GM12878 (cell line): ENCODE measurements around the gene TRIM32. TPM values are rescaled to one million over a fixed set of nuclear protein-coding genes. Genes with fewer than 3 reads are reported as not detected.

ENCODE experiments used
- ATAC-seq: fragments of 200-7000 bp; cut with Tn5 transposase; 3 replicates; pipeline ENCODE4 v1.9.1; 2020; ENCODE audit warnings: mild to moderate bottlenecking, moderate library complexity
- BruUV-seq: library from RNA; stranded (reverse); fragments of 400-500 nt; replicated peaks from 2 replicates; lab custom pipeline; 2021; lab: Mats Ljungman, UMichigan
- CTCF ChIA-PET: fragments of 300-600 bp; sonication (Branson Sonifier 250); formaldehyde crosslinking; extraction: SDS; loops from one replicate; lab custom pipeline; 2021; ENCODE audit warnings: inconsistent platforms; lab: Yijun Ruan, JAX
- POLR2A ChIA-PET: fragments of 350-600 bp; formaldehyde crosslinking; extraction: SDS; loops from one replicate; lab custom pipeline; 2021; ENCODE audit warnings: inconsistent platforms; lab: Charles Lee
- RAD21 ChIA-PET: fragments of 300-600 bp; sonication (Branson Sonifier 250); formaldehyde crosslinking; loops from one replicate; lab custom pipeline; 2023; ENCODE audit warnings: antibody characterized with exemption; ENCODE audit not compliant: unreplicated experiment; lab: Charles Lee
- SMC1A ChIA-PET: fragments of 300-600 bp; sonication (Branson Sonifier 250); formaldehyde crosslinking; loops from one replicate; lab custom pipeline; 2023; ENCODE audit not compliant: unreplicated experiment, uncharacterized antibody; lab: Charles Lee
- DNase-seq: peaks from one replicate; pipeline ENCODE4 v3.0.0-alpha.2; 2011; ENCODE audit warnings: low read depth, low spot score
- FAIRE-seq: peaks from 3 replicates; lab custom pipeline; 2011; peaks lifted over from hg19 to GRCh38; lab: Jason Lieb, UNC
- H2AFZ ChIP-seq: 2 replicates; pipeline ENCODE4 v1.6.0; 2011; ENCODE audit warnings: low read depth, low read length, control low read depth; ENCODE audit not compliant: control insufficient read depth
- H3K27ac ChIP-seq: 2 replicates; pipeline ENCODE4 v1.5.1; 2011; ENCODE audit warnings: control low read depth; ENCODE audit not compliant: control insufficient read depth, insufficient read depth
- H3K27me3 ChIP-seq, 2 experiments: replicated peaks in 1 of 2; 2 replicates each; pipeline versions ENCODE4 v1.6.0 to v1.6.1; 2011; ENCODE audit warnings: low read length in 1 of 2; ENCODE audit not compliant: control insufficient read depth in 2 of 2, insufficient read depth in 2 of 2
- H3K36me3 ChIP-seq, 2 experiments: 2 replicates each; pipeline ENCODE4 v1.5.1; 2011; ENCODE audit warnings: low read length in 1 of 2; ENCODE audit not compliant: control insufficient read depth in 2 of 2, insufficient read depth in 2 of 2
- H3K4me1 ChIP-seq: 2 replicates; pipeline ENCODE4 v1.6.1; 2011; ENCODE audit warnings: mild to moderate bottlenecking, low read length, moderate library complexity, mixed read lengths; ENCODE audit not compliant: control insufficient read depth, insufficient read depth
- H3K4me2 ChIP-seq: 2 replicates; pipeline ENCODE4 v1.6.0; 2011; ENCODE audit warnings: control low read depth; ENCODE audit not compliant: control insufficient read depth, insufficient read depth
- H3K4me3 ChIP-seq: fragments of 200-600 bp; sonication (generic); 2 replicates; pipeline ENCODE4 v1.5.1; 2016
- H3K79me2 ChIP-seq: 2 replicates; pipeline ENCODE4 v1.6.0; 2011; ENCODE audit warnings: low read length; ENCODE audit not compliant: control insufficient read depth, insufficient read depth
- H3K9ac ChIP-seq: 2 replicates; pipeline ENCODE4 v1.8.0; 2011; ENCODE audit warnings: low read length, control low read depth, mixed read lengths; ENCODE audit not compliant: control insufficient read depth, insufficient read depth
- H3K9me3 ChIP-seq: replicated peaks from 3 replicates; pipeline ENCODE4 v1.5.1; 2011; ENCODE audit warnings: mild to moderate bottlenecking, low read length; ENCODE audit not compliant: control insufficient read depth, insufficient read depth
- H4K20me1 ChIP-seq: 2 replicates; pipeline ENCODE4 v1.6.0; 2011; ENCODE audit not compliant: control insufficient read depth, insufficient read depth
- EP300 ChIP-seq, 2 experiments: fragments of 150-350 bp in 1 of 2; IDR thresholded peaks; 2 replicates each; pipeline ENCODE4 v1.6.1; 2011 to 2012; ENCODE audit warnings: low read depth in 2 of 2, low read length in 2 of 2, borderline replicate concordance in 1 of 2, improper control_type of control experiment in 1 of 2, inconsistent platforms in 1 of 2; ENCODE audit not compliant: control insufficient read depth in 1 of 2
- MTA3 ChIP-seq: IDR thresholded peaks from 2 replicates; pipeline ENCODE4 v1.6.1; 2012; ENCODE audit warnings: low read length, inconsistent platforms, borderline replicate concordance
- POLR2AphosphoS5 ChIP-seq: IDR thresholded peaks from 2 replicates; pipeline ENCODE4 v1.6.1; 2011; ENCODE audit warnings: mild to moderate bottlenecking, low read length, inconsistent platforms
- WGBS: methylation state at CpG from one replicate; pipeline ENCODE4 v1.1.6; 2016; ENCODE audit warnings: low lambda C conversion rate; ENCODE audit not compliant: insufficient replicate concordance, insufficient coverage; ENCODE audit errors: missing lambda C conversion rate; 5-methylcytosine and 5-hydroxymethylcytosine counted together
- in situ Hi-C: fragments of 300-500 bp; cut with MboI; formaldehyde crosslinking; loops from 9 replicates; pipeline ENCODE4 v1.14.3; 2018; ENCODE audit warnings: mixed read lengths
- intact Hi-C: fragments of 100-400 bp; cut with micrococcal nuclease; formaldehyde crosslinking; loops from one replicate; pipeline ENCODE4 v1.14.2; 2022; ENCODE audit not compliant: unreplicated experiment
- polyA plus RNA-seq, 11 experiments: library from polyadenylated mRNA; depleted of rRNA in 4 of 11; unstranded in 6 of 11; stranded (reverse) in 5 of 11; fragments of >200 nt; fragmentation: Nextera tagmentation in 4 of 11; fragmentation: Illumina TruSeq in 1 of 11; extraction: Ambion mirVana in 4 of 11; extraction: Trizol in 1 of 11; gene quantifications; 1 replicate in 1 of 11; 2 replicates in 10 of 11; pipeline versions ENCODE4 v1.2.1 to v1.2.3, GENCODE V29; 2011 to 2016; ENCODE audit warnings: inconsistent platforms in 2 of 11, missing spikeins in 2 of 11, low read depth in 1 of 11
- total RNA-seq, 4 experiments: library from RNA; depleted of rRNA in 3 of 4; stranded (reverse); fragments of >200 nt in 3 of 4; fragmentation: Illumina TruSeq in 1 of 4; extraction: Trizol in 1 of 4; gene quantifications; 2 replicates each; pipeline versions ENCODE4 v1.2.1 to v1.2.3, GENCODE V29; 2013 to 2021
- TF ChIP-seq, protein P1 (sequence below): IDR thresholded peaks from 2 replicates; pipeline ENCODE4 v1.6.1; 2012; ENCODE audit warnings: low read depth, low read length, improper control_type of control experiment
- TF ChIP-seq, protein P2 (sequence below): IDR thresholded peaks from 2 replicates; pipeline ENCODE4 v1.6.1; 2011; ENCODE audit warnings: low read depth, low read length, improper control_type of control experiment, borderline replicate concordance
- TF ChIP-seq, protein P3 (sequence below): fragments of 450-650 bp; conservative IDR thresholded peaks from 2 replicates; pipeline ENCODE4 v1.6.1; 2017; ENCODE audit warnings: mild to moderate bottlenecking, moderate library complexity

Gene TRIM32
- total and polyA plus RNA-seq, 10 of the 15 experiments (the other 5 are each of a cell fraction or from before 2014, with no cell fraction given): 7.1 to 23.8 (median 12.2) TPM

DNA sequence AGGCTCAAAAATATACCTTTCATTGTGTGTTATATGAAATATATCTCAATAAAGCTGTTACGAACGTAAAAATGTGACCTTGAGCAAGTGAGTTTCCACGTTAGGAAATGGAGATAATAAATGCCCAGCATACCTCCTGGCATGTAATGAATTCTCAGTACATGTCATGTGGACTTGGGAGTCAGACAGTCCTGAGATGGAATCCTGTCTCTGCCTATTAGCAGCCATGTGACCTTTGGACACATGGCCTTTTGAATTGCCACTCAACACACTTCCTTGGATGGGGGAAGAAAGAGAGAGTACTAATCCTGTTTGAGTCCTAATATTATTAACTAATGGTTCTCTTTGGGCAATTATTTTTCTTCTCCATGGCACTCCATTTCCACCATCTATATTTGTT lies 25.7 kb downstream of the TRIM32 start:
- H3K9me3 ChIP-seq: no peaks in the 10 kb centered on the region
- no peak overlapping the region for H3K4me3 ChIP-seq
- no peak for FAIRE-seq
- H3K4me2 ChIP-seq: no peak overlapping the region
- H3K27me3 ChIP-seq: no peaks in the 10 kb centered on the region
- H3K36me3 ChIP-seq: no peaks in the 10 kb centered on the region
- ChIA-PET SMC1A (interaction anchor here (0.9 kb wide), 1 partner anchor 23 kb away, joined by 3 read pairs; no protein-coding TSS in a partner anchor), CTCF (no interaction called here), RAD21 (no interaction called here), POLR2A (no interaction called here)
- no TSS peak for BruUV-seq
- no peak overlapping the region for H3K9ac ChIP-seq
- H3K27ac ChIP-seq: no peak overlapping the region
- ATAC-seq: no peak
- no peaks in the 10 kb centered on the region for H4K20me1 ChIP-seq
- H3K4me1 ChIP-seq: no peaks in the 10 kb centered on the region
- DNase-seq: no peak
- TF ChIP-seq, protein P1, sequence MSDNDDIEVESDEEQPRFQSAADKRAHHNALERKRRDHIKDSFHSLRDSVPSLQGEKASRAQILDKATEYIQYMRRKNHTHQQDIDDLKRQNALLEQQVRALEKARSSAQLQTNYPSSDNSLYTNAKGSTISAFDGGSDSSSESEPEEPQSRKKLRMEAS: no peak
- TF ChIP-seq MTA3 (no peak), EP300 (IDR thresholded peaks at IDR 0.05; ENCODE audit: borderline replicate concordance in 1 of 2, control insufficient read depth in 1 of 2, low read depth in 2 of 2, low read length in 2 of 2) (no peak), POLR2AphosphoS5 (no peak)
- TF ChIP-seq, protein P2, sequence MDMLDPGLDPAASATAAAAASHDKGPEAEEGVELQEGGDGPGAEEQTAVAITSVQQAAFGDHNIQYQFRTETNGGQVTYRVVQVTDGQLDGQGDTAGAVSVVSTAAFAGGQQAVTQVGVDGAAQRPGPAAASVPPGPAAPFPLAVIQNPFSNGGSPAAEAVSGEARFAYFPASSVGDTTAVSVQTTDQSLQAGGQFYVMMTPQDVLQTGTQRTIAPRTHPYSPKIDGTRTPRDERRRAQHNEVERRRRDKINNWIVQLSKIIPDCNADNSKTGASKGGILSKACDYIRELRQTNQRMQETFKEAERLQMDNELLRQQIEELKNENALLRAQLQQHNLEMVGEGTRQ: no peak
- TF ChIP-seq, protein P3, sequence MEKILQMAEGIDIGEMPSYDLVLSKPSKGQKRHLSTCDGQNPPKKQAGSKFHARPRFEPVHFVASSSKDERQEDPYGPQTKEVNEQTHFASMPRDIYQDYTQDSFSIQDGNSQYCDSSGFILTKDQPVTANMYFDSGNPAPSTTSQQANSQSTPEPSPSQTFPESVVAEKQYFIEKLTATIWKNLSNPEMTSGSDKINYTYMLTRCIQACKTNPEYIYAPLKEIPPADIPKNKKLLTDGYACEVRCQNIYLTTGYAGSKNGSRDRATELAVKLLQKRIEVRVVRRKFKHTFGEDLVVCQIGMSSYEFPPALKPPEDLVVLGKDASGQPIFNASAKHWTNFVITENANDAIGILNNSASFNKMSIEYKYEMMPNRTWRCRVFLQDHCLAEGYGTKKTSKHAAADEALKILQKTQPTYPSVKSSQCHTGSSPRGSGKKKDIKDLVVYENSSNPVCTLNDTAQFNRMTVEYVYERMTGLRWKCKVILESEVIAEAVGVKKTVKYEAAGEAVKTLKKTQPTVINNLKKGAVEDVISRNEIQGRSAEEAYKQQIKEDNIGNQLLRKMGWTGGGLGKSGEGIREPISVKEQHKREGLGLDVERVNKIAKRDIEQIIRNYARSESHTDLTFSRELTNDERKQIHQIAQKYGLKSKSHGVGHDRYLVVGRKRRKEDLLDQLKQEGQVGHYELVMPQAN: no peak
- H3K79me2 ChIP-seq: no peaks in the 10 kb centered on the region
- intact Hi-C loops (no loop called here), in situ Hi-C loops (loop anchor here (5.0 kb wide), 1 partner anchor 50 kb away; no protein-coding TSS in a partner anchor)
- 60% methylated on average over 3 of the region's 3 CpGs for WGBS
- H2AFZ ChIP-seq: no peak overlapping the region
